HG03558 (cell line): Measurements from ENCODE around the gene GCSAM.

Experiments used
- ATAC-seq: cut with Tn5 transposase; IDR thresholded peaks from one replicate; pipeline ENCODE4 v1.9.1; 2021; ENCODE audit warnings: moderate number of reproducible peaks; ENCODE audit not compliant: unreplicated experiment; ENCODE audit errors: extremely low read depth

The GCSAM gene

DNA sequence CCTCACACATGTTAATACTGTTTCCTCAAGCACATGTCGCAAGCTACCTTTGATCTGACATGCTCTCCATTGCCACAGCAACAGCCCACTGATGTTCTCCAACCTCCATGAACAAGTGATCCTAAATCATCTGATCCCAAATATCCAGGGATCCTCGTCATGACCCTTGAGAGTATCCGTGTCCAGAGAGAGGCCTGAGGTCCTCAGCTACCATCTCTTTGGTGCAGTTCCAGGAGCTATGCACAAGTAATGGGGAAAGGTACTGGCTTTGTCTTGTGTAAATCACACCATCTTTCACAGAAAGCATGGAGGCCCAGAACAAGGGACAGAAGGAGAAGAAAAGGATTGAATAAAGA, 2.4 kb downstream of the GCSAM start:
- ATAC-seq: no peak

DNA sequence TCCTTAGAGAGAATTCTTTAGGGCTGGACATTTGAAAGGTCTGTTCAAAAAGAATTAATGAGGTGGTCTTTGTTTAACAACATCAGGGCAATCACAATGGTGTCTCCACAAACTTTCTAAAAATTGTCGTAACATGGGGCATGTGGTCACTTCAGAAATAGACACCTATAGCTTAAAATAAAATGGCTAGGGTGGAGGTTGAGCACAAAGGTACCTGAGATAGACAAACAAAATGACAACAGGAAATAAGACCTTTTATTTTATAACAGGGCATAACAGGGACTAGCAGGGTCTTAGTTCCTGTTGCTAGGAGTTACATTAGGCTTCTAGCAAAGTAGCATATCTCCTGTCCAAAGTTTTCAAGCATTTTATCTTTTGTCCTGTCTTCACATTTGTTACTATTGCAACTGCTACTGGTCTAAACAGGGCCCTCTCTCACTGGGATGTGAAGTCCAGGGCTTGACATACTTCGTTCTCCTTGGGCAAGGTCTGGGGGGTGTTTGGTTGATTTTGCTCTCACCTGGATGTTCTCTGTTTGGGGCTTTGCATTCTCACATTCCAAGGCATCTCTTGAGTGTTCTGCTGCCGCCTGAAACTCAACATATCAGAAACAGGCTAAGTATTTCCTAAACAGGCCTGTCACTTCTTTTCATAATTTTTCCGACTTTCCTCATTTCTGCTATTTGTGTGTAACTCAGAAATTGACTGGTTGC, 3.0 kb downstream of the GCSAM start:
- no peak for ATAC-seq

DNA sequence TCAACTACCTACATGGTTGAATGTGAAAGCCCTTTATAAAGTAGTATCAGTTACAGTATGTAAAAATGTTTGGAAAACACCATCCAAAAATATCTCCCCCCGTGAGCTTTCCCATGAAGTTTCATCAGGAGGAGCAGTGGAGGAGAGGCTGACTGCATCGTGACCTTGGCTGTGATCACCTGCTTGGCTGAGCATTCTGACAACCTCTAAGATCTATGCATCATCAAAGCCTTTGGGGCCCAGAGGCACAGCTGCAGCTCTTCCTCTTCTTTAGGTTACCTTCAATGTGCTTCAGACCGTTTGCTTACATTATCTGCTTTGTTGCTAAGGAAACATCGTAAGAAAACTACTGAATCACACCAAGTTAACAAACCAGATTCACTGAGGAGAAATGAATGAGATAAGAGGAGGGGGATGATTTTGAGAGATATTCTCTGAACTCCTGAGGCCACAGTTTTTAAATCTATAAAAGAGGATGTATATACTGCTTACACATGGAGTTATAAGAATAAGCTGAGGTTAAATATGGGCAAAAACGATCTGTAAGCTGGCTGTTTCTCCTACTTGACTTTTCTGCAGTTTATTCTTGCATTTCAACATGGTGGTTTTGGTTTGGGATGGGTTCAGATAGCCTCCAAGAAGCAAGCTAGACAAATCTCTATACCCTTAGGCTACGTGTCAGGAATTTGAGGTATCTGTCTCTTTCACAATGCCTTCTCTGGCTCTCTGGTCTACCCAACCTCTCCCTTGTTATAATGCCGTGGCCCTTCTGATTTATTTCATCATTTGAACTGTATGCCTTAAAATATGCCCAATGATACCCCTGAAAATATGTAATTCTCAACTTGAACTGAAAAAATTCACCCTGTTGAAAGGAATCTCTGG, 4.0 kb downstream of the GCSAM start:
- peak; percentile 31 for ATAC-seq

DNA sequence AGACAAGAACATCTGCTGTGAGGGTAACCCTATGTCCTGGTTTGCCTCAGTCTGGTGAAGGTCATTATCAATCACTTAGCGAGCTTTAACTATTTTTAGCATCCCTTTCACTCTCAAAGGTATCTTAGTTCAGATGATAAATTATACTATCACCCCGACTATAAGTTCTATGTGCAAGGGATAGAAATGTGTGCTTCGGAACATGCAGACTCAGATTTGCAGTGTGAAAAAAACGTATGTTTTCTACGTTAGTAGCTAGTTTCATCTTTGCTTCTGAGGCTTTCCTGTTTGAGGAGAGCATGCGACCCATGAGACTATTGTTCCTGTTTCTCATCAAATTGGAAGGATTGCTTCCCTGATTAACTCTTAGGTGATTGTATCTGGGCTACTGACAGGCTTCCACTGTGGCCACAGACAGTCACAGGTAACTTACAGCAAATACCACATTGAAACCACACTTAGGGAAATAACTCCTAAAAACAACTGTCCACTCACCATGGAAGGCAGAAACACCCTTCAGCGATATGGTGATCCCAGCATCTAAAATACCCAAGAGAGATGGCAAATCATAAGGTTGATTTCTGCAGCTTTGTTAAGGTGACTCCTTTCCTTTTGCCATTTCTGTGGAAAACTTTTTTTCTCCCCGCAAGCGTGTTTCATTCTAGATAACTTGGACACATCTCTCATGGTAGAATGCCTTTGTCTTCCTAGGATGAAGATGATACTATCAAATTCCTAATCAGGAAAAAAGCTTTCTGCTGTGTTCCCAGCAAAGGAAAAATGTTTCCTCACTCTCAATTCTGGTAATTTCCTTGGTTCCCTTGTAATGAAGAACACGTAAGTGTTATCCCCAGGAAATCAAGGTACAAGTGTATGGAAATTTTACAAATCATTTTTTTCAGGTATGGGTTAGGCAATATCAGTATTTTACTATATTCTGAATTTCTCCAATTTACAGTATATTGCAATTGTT, 5.2 kb downstream of the GCSAM start:
- ATAC-seq: no peak

DNA sequence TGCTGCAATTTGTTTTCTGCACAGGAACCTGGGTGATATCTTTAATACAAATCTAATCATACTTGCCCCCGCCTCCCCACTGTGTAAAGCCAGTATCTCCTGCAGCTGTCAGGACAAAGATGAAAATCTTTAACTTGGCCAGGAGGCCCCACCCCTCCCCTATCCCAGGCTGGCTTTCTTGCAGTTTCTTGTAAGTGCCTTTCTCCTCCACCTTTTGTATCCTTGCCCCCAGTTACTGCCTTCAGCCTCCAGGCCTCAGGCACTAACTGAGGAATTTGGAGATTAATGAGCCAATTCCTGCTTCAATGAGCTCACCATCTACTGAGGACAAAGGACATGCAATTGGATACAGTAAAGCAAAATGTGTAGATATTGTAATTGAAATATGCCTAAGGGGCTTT, 6.5 kb downstream of the GCSAM start:
- ATAC-seq: no peak

DNA sequence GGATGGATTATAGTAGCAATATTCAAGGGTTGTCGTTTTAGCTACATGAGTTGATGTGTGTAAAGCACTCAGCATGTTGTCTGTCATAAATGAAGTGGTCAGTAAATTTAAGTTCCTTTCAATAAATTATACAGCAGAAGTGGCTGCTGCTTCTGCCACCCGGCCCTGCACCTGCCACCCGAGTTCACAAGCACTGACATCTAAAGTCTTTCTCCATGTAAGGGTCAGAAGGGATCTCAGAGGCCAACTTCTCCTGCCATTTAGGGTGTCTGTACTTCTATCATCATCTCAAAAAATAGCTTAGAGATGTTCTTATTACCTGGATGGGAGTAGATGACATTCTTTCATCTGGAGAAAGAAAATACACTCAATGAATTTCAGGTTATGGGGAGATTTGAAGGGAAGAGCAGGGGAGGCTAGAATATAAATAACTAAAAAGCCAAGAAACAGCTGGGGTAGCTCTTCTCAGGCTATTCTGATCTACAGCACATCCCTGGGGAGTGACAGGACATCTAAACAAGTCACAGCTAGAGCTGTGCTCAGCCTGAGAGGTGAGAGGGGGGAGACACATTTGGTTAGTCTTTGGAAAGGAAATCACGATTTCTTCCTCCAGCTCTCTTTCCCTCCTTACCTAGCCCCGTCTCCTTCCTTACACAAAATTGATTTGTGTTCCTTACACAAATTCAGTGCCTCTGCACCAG, 8.0 kb downstream of the GCSAM start:
- no peak for ATAC-seq

DNA sequence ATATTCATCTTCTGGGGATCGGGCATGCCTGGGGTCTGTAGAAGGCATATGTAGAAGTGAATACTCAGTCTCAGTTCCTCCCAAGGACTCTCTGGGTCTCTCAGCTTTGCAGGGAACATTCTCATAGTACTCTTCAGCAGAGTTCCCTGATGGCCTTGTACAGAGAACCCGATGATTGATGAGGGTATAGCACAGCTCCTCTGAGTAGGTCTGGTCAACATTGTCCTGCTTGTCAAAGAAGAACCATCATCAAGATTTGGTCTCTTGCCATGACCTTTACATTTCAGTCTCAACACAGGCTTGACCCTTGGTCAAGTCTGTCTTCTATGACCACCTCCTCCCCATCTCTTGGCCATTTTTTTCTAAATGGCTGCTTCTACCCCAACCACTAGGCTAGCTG, 9.5 kb downstream of the GCSAM start:
- no peak for ATAC-seq

DNA sequence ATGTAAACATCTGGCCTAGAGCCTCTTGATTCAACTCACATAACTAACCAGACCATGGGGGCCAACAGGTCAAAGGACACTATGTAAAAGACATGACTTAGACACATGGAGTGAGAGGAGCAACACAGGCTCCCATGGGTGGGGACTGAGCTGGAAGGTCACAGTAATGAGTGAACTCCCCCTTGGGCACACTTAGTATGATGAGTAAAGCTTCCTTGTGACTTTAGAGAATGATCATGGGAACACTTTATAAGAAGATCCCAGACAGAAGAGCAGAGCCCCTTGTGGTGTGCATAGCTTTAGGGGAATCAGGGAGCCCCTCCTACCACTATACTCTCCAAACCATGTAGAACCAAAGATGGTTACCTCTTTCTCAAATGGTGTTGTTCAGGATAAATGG, 10.2 kb downstream of the GCSAM start:
- no peak for ATAC-seq

DNA sequence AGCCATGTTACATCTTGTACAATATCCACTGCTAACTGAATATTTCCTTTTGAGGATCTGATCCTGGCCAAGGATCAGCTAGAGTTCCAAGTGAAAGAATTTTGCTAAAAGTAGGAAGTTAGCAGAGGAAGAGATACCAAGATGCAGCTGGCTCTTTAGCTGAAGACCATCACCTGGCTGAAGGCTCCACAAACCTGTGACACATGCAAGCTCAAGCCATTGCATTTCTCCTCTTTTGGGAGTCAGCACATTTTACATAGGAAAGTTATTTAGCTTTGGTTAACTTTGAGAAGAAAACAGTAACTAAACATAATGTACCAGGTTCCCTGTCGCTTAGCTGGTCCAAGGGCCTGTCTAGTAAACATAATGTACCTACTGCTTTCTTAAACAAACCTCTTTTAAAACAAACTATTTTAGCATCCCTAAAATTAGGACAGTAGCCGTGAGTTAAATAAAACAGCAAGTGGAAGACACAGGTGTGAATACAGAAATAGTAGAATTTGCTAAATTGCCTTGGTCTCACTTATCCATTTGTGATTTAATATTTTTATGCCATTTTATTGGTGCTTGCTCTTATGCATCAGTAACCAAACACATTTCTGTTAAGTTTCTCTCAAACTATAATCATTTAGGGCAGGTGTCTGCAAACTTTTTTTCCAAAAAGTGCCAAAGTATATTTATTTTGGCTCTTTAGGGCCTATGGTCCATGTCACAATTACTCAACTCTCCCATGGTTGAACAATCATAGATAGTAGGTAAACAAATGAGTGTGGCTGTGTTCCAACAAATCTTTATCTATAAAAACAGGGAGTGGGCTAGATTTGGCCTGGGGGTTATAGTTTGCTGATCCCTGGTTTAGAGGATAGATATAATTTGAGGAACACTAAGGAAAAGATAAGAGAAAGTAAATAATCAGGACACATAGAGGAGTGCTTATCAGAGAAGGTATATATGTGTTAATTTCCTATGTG, 11.2 kb downstream of the GCSAM start:
- no peak for ATAC-seq

DNA sequence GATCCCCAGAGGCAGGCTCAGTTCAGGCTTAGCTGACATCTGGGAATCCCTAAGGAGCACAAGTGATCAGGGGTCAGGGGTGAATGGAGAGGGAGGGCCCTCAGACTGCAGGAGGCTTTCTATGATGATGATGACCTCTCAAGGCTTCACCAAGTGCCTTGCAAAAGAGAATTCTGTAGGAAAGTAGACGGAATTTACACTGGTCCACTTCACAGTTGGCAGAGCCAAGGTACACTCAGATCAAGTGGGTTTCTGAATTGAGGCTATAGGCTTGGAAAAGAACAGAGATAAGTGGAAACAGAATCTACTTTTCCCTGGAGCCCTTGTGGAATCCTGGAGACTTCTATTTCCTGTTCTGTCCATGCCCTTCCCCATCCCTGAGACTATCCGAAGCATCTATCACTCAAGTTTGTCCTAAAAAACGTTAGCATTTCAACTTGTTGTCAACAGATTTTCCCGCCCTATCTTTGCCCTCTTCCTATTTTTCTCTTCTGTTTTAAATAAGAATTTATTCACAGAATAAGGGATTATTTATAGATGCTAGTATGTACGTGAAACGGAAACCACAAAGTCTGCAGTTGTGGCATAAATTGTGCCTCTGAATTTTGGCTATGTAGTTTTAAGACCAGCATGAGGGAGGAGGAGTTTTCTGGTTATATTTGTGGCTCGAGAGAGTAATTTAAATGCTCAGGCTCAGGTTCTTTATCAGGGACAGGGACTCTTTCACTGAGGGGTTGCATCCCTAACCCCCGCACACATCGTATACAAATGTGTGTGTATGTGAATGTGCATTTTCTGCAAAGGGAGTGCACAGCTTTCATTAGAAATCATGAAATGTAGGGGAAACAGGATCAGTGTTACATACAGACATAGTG, 12.8 kb downstream of the GCSAM start:
- ATAC-seq: no peak

DNA sequence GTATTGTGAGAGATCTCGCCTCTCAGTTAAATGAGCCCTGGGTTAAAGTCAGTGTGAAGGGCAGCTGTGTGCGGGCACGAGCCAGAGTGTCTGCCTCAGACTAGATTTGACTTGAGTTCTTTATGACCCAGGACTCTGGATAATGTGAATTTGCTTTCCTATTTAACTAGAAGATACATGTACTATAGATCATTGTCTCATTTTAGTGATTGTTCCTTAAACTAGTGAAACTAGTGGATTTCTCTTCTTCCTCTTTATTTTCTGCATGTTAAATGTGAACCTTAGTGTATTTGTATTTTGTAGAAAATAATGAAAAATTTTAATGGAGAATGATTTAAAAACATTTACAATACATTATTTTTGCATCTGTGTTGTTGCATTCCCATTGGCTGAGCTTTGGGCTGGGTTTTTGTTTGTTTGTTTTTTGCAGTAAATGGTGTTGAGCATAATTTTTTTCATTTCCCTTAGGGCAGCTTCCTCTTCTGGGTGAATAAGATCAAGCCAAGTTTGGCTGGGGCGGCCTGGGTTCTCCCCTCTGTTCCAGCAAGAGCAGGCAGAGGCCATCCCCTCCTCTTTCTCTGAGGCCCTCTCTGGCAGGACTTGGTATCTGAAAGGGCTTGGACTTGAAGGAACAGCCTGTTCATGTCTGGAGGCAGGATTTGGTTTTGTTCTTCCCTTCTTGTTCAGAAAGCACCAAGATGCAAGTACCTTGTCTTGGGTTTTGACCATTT, 15.0 kb downstream of the GCSAM start:
- ATAC-seq: no peak

DNA sequence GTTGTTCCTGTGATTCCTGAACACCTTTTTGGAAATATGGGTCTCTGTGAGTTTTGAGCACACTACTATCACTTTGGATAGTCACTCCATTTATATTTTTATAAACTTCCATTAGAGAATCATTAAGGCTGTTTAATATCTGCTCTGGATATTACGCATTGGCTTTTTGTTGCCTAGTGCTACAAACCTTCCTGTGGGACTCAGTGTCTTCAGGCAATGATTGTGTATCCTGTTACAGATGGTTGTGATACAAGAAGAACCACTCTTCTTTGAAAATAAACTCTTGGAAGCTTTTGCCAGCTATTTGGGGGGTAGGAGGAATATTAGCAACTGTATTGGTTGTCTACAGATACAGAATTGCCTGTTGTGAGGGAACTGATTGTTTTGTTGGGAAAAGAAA, 15.6 kb downstream of the GCSAM start:
- ATAC-seq: no peak

DNA sequence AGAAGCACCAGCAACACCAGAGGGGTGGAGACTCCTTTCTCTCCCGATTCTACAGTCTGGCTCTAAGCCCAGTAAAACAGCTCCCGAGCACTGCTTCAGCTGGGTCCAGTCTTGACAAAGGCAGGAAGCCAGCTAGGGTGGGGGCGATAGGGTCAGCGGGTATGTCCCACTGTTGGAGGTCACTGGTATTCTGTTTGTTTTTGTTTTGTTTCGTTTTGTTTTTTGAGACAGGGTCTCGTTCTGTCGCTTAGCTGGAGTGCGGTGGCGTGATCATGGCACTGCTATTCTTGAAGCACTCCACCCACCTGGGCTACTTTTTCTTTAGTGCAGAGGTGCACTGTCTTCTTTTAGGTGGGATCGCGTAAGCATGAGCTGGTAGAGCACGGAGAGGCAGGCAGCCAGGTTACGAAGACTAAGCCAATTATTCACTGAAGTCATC, 16.3 kb downstream of the GCSAM start:
- no peak for ATAC-seq

DNA sequence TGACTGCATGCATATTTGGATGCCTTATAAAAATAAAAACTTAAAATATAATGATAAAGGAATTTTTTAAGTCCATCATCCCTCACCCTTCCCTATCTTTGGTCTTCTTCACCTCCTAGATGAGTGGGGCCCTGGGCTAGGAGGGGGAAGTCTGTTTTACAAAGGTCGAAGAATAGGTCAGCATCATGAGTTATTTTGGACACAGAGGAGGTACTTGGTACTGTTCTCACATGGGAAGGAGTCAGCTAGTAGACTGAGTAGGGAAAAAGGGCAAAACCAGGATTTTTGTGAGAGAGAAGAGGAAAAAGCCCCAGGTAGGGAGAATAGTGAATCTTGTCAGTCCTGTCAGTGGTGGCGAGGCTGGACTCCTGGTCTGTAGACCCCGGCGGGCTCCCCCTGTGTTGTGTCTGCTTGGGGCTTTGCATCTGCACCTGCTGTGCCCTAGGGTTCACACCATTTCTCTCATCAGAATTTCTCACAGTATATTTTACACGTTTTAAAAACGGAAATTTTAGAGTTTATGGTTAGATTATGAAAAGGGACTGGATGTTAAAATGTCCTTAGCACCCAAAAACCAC, 17.2 kb downstream of the GCSAM start:
- ATAC-seq: no peak

DNA sequence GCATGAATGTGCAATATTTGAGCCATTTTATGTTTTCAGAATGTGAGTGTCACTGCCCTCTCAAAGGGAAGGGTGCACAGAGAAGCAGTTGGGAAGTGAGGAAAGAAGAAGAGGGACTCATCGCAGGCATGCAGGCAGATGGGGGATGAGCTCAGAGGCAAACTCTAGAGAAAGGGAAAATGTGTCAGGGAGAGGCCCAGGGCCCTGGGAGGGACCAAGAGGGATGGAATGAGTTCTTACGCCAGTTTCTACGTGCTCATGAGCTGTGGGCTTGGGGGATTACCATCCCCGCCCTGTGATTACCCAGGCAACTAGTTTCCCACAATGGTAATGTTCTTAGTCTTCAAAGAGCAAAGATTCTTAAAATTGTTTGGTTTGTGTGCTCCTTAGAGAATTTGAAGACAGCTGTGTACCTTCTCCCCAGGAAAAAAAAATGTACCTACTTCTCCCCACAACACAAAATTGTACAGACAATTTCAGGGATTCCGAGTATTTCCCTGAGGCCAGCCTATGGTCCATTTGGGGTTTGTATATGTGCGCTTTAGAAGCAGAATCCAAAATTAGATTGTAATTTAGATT, 17.8 kb downstream of the GCSAM start:
- peak; percentile 27 for ATAC-seq

DNA sequence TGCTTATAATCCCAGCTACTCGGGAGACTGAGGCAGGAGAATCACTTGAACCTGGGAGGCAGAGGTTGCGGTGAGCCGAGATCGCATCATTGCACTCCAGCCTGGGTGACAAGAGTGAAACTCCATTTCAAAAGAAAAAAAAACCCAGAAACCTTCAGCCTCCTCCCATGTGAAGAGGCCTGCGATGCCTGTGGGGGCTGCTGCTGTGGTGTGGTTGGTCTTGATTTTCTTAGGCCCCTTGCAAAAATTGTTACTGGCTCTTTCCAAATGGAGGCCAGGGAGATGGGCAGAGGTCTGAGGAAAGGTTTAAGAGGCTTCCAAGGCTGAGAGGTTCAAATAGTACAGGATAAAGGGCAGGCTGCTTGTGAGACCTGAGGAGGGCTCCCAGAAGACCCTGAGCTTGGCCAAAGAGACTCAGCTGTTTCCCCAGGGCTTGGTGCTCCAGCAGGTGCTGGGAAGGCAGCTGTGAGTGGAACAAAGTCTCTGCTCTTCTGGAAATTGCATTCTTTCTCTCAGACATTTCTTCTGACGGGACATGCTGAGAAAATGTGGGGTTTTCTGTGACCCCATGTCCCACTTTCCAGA, 18.4 kb downstream of the GCSAM start:
- ATAC-seq: no peak
